Astrocyte (in vitro differentiated cells and primary cell): Measurements from ENCODE around the gene KMT2A. TPM values are rescaled to one million over a fixed set of nuclear protein-coding genes. Genes with fewer than 3 reads are reported as not detected.

Source experiments
- DNase-seq: peaks from one replicate; pipeline ENCODE4 v3.0.0-alpha.2; 2010; ENCODE audit warnings: low read depth
- FAIRE-seq: peaks from 2 replicates; lab custom pipeline; 2011; peaks lifted over from hg19 to GRCh38; lab: Jason Lieb, UNC
- H2AFZ ChIP-seq: 2 replicates; pipeline ENCODE4 v1.6.0; 2012; ENCODE audit warnings: low read depth, low read length, inconsistent platforms
- H3K27ac ChIP-seq: 2 replicates; pipeline ENCODE4 v1.5.1; 2011; ENCODE audit warnings: low read depth, low read length, inconsistent platforms
- H3K27me3 ChIP-seq: 2 replicates; pipeline ENCODE4 v1.6.0; 2011; ENCODE audit warnings: low read length, inconsistent platforms; ENCODE audit not compliant: insufficient read depth
- H3K36me3 ChIP-seq: 2 replicates; pipeline ENCODE4 v1.5.1; 2011; ENCODE audit warnings: low read length, inconsistent platforms; ENCODE audit not compliant: insufficient read depth
- H3K4me1 ChIP-seq: 2 replicates; pipeline ENCODE4 v1.5.1; 2011; ENCODE audit warnings: low read length, inconsistent platforms; ENCODE audit not compliant: insufficient read depth
- H3K4me2 ChIP-seq: 2 replicates; pipeline ENCODE4 v1.6.0; 2012; ENCODE audit warnings: low read length, inconsistent platforms
- H3K4me3 ChIP-seq: 2 replicates; pipeline ENCODE4 v1.5.1; 2011; ENCODE audit warnings: low read depth, mild to moderate bottlenecking, low read length, inconsistent platforms; ENCODE audit not compliant: insufficient read depth
- H3K79me2 ChIP-seq: 2 replicates; pipeline ENCODE4 v1.6.0; 2012; ENCODE audit warnings: mild to moderate bottlenecking, low read length, inconsistent platforms; ENCODE audit not compliant: insufficient read depth
- H3K9ac ChIP-seq: 2 replicates; pipeline ENCODE4 v1.6.0; 2012; ENCODE audit warnings: mild to moderate bottlenecking, low read length, inconsistent platforms
- H3K9me3 ChIP-seq: 2 replicates; pipeline ENCODE4 v1.5.1; 2012; ENCODE audit warnings: low read depth, mild to moderate bottlenecking, low read length, inconsistent platforms; ENCODE audit not compliant: insufficient read depth
- H4K20me1 ChIP-seq: 2 replicates; pipeline ENCODE4 v1.6.0; 2012; ENCODE audit warnings: low read length, inconsistent platforms; ENCODE audit not compliant: insufficient read depth
- H3K27ac Mint-ChIP-seq: one replicate; pipeline ENCODE4 v1.8.0; 2021; ENCODE audit warnings: mild to moderate bottlenecking, mixed read lengths; ENCODE audit not compliant: unreplicated experiment
- H3K27me3 Mint-ChIP-seq: one replicate; pipeline ENCODE4 v1.8.0; 2021; ENCODE audit warnings: low read depth, mixed read lengths; ENCODE audit not compliant: unreplicated experiment
- H3K36me3 Mint-ChIP-seq: one replicate; pipeline ENCODE4 v1.8.0; 2021; ENCODE audit warnings: low read depth, mixed read lengths; ENCODE audit not compliant: unreplicated experiment
- H3K4me1 Mint-ChIP-seq: one replicate; pipeline ENCODE4 v1.8.0; 2021; ENCODE audit warnings: low read depth, mixed read lengths; ENCODE audit not compliant: unreplicated experiment
- H3K4me3 Mint-ChIP-seq: one replicate; pipeline ENCODE4 v1.8.0; 2021; ENCODE audit warnings: mild to moderate bottlenecking, moderate library complexity, mixed read lengths; ENCODE audit not compliant: unreplicated experiment
- H3K9me3 Mint-ChIP-seq: one replicate; pipeline ENCODE4 v1.8.0; 2021; ENCODE audit warnings: mild to moderate bottlenecking, mixed read lengths; ENCODE audit not compliant: unreplicated experiment
- EZH2 ChIP-seq: IDR thresholded peaks from 2 replicates; pipeline ENCODE4 v1.6.1; 2012; ENCODE audit warnings: mild to moderate bottlenecking, low read length, inconsistent platforms; ENCODE audit not compliant: insufficient read depth
- total RNA-seq: library from RNA; stranded (reverse); gene quantifications from 2 replicates; pipeline ENCODE4 v1.2.1, GENCODE V29; 2021
- TF ChIP-seq, protein P1 (sequence below): IDR thresholded peaks from 2 replicates; pipeline ENCODE4 v1.5.1; 2011; ENCODE audit warnings: low read depth, mild to moderate bottlenecking, inconsistent platforms, low read length, moderate library complexity; ENCODE audit not compliant: insufficient read depth

The KMT2A gene
- total RNA-seq, 1 donor from 2014 or later = 60.0 TPM

DNA sequence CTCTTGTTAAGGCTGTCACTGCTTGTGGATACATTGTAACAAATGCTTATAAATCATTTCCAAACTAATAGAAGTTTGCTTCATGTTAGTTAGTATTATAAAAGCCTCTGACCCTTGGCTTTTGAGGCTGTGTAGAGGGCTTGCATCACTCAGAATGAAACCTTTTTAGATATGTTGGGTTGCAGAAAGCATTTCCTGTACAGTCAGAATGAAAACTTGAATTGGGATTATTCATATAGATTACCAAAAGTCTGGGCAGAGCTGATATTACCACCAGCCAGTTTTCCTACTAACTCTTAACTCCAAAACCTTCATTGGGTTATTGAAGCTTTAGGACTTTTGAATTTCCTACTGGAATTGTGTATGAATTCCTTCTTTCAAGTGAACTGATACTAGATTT lies 12.0 kb downstream of the KMT2A start:
- FAIRE-seq = no peak
- no peaks in the 10 kb centered on the region for H3K9me3 ChIP-seq
- H4K20me1 ChIP-seq = peaks cover 91% of the 10 kb centered on the region
- DNase-seq = peak; percentile 2
- H3K36me3 ChIP-seq = no peaks in the 10 kb centered on the region
- no peak overlapping the region for H3K4me3 ChIP-seq
- H3K4me3 Mint-ChIP-seq = no peak overlapping the region
- peaks cover 16% of the 10 kb centered on the region for H3K4me1 Mint-ChIP-seq
- no peak overlapping the region for H3K9ac ChIP-seq
- H3K27ac Mint-ChIP-seq = no peak overlapping the region
- TF ChIP-seq, protein P1, sequence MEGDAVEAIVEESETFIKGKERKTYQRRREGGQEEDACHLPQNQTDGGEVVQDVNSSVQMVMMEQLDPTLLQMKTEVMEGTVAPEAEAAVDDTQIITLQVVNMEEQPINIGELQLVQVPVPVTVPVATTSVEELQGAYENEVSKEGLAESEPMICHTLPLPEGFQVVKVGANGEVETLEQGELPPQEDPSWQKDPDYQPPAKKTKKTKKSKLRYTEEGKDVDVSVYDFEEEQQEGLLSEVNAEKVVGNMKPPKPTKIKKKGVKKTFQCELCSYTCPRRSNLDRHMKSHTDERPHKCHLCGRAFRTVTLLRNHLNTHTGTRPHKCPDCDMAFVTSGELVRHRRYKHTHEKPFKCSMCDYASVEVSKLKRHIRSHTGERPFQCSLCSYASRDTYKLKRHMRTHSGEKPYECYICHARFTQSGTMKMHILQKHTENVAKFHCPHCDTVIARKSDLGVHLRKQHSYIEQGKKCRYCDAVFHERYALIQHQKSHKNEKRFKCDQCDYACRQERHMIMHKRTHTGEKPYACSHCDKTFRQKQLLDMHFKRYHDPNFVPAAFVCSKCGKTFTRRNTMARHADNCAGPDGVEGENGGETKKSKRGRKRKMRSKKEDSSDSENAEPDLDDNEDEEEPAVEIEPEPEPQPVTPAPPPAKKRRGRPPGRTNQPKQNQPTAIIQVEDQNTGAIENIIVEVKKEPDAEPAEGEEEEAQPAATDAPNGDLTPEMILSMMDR = no peak
- no peak for TF ChIP-seq EZH2
- H3K27ac ChIP-seq = no peak overlapping the region
- H3K27me3 ChIP-seq = no peaks in the 10 kb centered on the region
- no peaks in the 10 kb centered on the region for H3K27me3 Mint-ChIP-seq
- peaks cover 97% of the 10 kb centered on the region for H3K79me2 ChIP-seq
- no peak overlapping the region for H2AFZ ChIP-seq
- H3K9me3 Mint-ChIP-seq = no peaks in the 10 kb centered on the region
- H3K4me2 ChIP-seq = peak overlapping the region; percentile 9
- H3K36me3 Mint-ChIP-seq = peaks cover 5% of the 10 kb centered on the region
- peaks cover 5% of the 10 kb centered on the region for H3K4me1 ChIP-seq

DNA sequence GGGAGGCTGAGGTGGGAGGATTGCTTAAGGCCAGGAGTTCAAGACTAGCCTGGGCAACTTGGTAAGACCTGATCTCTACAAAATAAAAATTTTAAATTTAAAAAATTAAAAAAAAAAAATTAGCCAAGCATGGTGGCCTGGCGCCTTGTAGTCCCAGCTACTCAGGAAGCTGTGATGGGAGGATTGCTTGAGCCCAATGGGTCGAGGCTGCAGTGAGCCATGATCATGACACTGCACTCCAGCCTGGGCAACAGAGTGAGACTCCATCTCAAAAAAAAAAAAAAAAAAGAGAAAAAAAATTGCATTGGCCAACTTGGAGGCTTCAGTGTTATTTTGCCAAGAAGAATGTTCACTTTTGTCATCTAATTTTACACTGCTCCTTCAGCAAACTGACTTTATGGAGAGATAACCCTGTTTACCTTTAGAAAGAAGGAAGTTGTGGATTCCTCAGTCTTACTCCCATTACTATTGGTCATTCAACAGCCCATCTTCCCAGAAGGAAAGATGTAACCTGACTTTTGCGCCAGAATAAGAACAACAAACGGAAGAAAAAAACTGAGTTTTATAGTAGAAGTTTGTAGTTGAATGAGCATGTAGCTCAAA lies 13.1 kb downstream of the KMT2A start:
- H3K4me3 Mint-ChIP-seq = no peak overlapping the region
- H3K4me1 Mint-ChIP-seq = peaks cover 18% of the 10 kb centered on the region
- Histone ChIP-seq H3K27me3 (no peaks in the 10 kb centered on the region), H4K20me1 (peaks cover 91% of the 10 kb centered on the region), H3K79me2 (peaks cover 97% of the 10 kb centered on the region), H3K36me3 (no peaks in the 10 kb centered on the region), H3K9me3 (no peaks in the 10 kb centered on the region), H2AFZ (no peak overlapping the region), H3K9ac (no peak overlapping the region), H3K27ac (no peak overlapping the region), H3K4me2 (no peak overlapping the region), H3K4me1 (peaks cover 5% of the 10 kb centered on the region), H3K4me3 (no peak overlapping the region)
- H3K27ac Mint-ChIP-seq = no peak overlapping the region
- H3K9me3 Mint-ChIP-seq = no peaks in the 10 kb centered on the region
- TF ChIP-seq, protein P1 = no peak
- no peak for TF ChIP-seq EZH2
- no peak for FAIRE-seq
- peaks cover 10% of the 10 kb centered on the region for H3K36me3 Mint-ChIP-seq
- DNase-seq = no peak
- H3K27me3 Mint-ChIP-seq = no peaks in the 10 kb centered on the region

DNA sequence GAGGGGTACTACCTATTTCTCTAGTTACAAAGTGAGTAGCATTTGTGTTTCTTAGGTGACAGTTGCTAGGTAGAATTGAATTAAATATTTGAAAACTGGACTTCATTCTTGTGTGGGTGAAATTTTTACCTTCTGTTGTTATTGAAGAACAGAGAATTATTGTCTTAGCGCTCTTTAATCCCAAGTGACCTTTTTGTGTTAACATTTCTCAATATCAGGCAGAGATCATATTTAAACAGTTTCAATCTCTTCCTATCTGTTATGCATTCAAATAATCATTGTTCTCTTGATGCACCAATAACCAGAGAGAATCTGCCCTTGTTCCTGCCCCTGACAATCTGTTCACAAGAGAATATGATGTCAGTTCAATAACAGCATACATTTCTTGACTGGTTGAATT lies 14.2 kb downstream of the KMT2A start:
- peaks cover 95% of the 10 kb centered on the region for H3K79me2 ChIP-seq
- no peak overlapping the region for H3K4me3 ChIP-seq
- Mint-ChIP-seq H3K27ac (no peak overlapping the region), H3K9me3 (no peaks in the 10 kb centered on the region), H3K36me3 (peaks cover 9% of the 10 kb centered on the region), H3K4me3 (no peak overlapping the region), H3K4me1 (peaks cover 17% of the 10 kb centered on the region), H3K27me3 (no peaks in the 10 kb centered on the region)
- H3K4me1 ChIP-seq = peaks cover 5% of the 10 kb centered on the region
- no peak overlapping the region for H3K4me2 ChIP-seq
- no peaks in the 10 kb centered on the region for H3K36me3 ChIP-seq
- no peak overlapping the region for H3K9ac ChIP-seq
- peaks cover 89% of the 10 kb centered on the region for H4K20me1 ChIP-seq
- FAIRE-seq (no peak), DNase-seq (no peak)
- TF ChIP-seq, protein P1 = no peak
- no peak for TF ChIP-seq EZH2
- H2AFZ ChIP-seq = no peak overlapping the region
- H3K27me3 ChIP-seq = no peaks in the 10 kb centered on the region
- no peaks in the 10 kb centered on the region for H3K9me3 ChIP-seq
- no peak overlapping the region for H3K27ac ChIP-seq
